Right atrium auricular region (tissue), 2 donors: Measurements from ENCODE around the gene AURKB. TPM values are rescaled to one million over a fixed set of nuclear protein-coding genes. Genes with fewer than 3 reads are reported as not detected.
A peak's percentile ranks its signal among the peaks of the same experiment; 100 is the strongest.
"Not testable (repeated sequence)": the region's sequence is repeated elsewhere in the genome, so short reads cannot be mapped to it uniquely, and the experiment has no call there.

Experiments used
- DNase-seq: peaks from one replicate; pipeline ENCODE4 v3.0.0-alpha.2; 2019; ENCODE audit warnings: low spot score
- H3K27ac ChIP-seq, 2 donors: fragments of 200-600 bp; sonication (generic); 1 replicate in 1 of 2; 2 replicates in 1 of 2; pipeline ENCODE4 v1.5.1; 2016 to 2019
- H3K27me3 ChIP-seq, 2 donors: fragments of 200-600 bp; sonication (generic); one replicate each; pipeline versions ENCODE4 v1.5.1 to v1.6.0; 2017 to 2019
- H3K36me3 ChIP-seq: fragments of 200-600 bp; sonication (generic); one replicate; pipeline ENCODE4 v1.5.1; 2016
- H3K4me1 ChIP-seq, 2 donors: fragments of 200-600 bp; sonication (generic); one replicate each; pipeline versions ENCODE4 v1.5.1 to v1.6.0; 2017 to 2019
- H3K4me3 ChIP-seq, 2 donors: fragments of 200-600 bp; sonication (generic); 1 replicate in 1 of 2; 2 replicates in 1 of 2; pipeline ENCODE4 v1.5.1; 2017 to 2019; ENCODE audit warnings: mild to moderate bottlenecking in 1 of 2, moderate library complexity in 1 of 2
- H3K9me3 ChIP-seq, 2 donors: fragments of 200-600 bp; sonication (generic); one replicate each; pipeline ENCODE4 v1.5.1; 2019
- total RNA-seq, 2 donors: library from RNA; depleted of rRNA; stranded (reverse); fragments of >200 nt; gene quantifications; one replicate each; pipeline ENCODE4 v1.1.0, GENCODE V29; 2016
- TF ChIP-seq, protein P1 (sequence below), 2 donors: fragments of 200-600 bp; sonication (generic); IDR thresholded peaks; one replicate each; pipeline ENCODE4 v1.5.1; 2019; ENCODE audit warnings: antibody characterized with exemption in 2 of 2

AURKB gene
- total RNA-seq, 2 donors from 2014 or later = 1.8 TPM; not detected in 1

DNA sequence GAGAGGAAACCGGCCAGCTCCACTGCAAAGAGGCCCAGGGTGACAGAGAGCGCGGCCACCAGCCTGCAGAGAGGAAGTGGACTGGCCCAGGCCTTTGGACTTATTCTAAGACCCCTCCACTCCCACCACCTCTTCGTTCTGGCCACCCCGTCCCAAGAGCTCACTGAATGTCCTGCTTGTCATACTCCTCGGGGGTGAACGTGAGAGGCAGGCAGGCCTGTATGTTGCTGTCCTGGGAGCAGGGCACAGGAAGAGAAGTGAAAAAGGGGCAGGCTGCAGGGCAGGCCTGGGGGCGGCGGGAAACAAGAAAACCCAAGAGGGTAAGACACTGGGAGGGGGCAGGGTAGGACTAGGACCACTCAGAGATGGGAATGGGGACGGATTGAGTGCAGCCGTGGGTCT, 34.6 kb downstream of the AURKB start:
- Histone ChIP-seq H3K4me1 (peaks cover 0 to 34% of the 10 kb centered on the region in 2 donors), H3K9me3 (no peaks in the 10 kb centered on the region), H3K4me3 (peak overlapping the region; percentile 49 to 67), H3K36me3 (no peaks in the 10 kb centered on the region), H3K27ac (peak overlapping the region; percentile 74), H3K27me3 (no peaks in the 10 kb centered on the region)
- DNase-seq = no peak
- TF ChIP-seq, protein P1, sequence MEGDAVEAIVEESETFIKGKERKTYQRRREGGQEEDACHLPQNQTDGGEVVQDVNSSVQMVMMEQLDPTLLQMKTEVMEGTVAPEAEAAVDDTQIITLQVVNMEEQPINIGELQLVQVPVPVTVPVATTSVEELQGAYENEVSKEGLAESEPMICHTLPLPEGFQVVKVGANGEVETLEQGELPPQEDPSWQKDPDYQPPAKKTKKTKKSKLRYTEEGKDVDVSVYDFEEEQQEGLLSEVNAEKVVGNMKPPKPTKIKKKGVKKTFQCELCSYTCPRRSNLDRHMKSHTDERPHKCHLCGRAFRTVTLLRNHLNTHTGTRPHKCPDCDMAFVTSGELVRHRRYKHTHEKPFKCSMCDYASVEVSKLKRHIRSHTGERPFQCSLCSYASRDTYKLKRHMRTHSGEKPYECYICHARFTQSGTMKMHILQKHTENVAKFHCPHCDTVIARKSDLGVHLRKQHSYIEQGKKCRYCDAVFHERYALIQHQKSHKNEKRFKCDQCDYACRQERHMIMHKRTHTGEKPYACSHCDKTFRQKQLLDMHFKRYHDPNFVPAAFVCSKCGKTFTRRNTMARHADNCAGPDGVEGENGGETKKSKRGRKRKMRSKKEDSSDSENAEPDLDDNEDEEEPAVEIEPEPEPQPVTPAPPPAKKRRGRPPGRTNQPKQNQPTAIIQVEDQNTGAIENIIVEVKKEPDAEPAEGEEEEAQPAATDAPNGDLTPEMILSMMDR (IDR thresholded peaks at IDR 0.05) = no peak

DNA sequence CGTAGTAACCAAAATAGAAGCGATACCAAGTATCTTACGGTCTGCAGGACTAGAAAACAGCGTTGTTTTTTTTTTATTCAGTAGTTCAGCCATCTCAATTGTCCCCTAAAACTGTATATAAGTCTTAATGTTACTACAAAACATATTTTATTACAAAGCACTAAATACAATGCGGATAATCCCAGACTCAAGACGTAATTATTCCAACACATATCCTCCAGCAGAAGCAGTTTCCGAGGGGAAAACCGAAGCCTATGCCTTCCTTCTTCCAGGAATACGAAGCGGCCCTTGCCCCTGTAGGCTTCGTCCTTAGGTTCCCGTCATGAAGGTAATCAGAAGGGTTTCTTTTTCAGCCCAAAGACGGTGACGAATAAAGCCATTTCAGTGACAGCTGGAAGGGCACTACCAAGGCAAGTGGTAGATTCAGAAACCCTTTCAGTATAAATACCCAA, 36.5 kb downstream of the AURKB start:
- DNase-seq = no peak
- TF ChIP-seq, protein P1 (IDR thresholded peaks at IDR 0.05) = no peak
- peaks cover 0 to 34% of the 10 kb centered on the region in 2 donors for H3K4me1 ChIP-seq

DNA sequence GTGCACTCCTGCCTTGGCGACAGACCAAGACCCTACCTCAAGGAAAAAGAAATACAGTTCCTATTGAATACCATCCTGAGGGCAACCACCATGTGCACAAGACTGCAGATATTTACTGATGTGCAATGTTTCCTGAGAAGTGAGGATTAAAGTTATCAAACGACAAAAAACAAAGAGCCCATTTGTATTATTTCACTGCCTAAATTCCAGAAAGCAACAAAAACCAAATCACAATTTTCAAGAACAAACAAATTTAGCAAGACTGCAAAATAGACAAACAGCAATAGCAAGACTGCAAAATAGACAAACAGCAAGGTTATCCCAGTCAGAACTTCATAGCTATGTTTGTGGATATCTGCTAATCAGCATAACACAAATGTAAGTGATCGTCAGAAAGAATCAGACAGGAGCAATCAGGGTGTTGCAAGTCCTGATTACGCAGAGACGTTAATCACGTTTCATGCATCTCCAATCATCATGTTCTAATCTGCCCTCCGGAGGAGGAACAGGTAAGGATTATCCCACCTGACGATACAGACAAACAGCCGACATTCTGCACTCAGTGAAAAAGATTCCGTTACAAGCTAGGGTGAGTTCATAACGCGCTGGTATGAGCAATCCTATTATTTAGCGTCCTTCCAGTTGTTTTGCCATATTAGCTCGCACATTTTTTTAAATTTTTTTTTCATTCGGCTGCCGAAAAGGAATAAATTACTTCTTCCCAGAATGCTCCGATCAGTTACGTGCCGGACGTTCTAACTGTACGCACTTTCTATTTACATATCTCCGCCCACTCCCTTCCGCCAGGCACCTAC, 37.1 kb downstream of the AURKB start:
- H3K27ac ChIP-seq = peak overlapping the region; percentile 80 to 88
- TF ChIP-seq, protein P1 (IDR thresholded peaks at IDR 0.05) = no peak
- H3K27me3 ChIP-seq = no peaks in the 10 kb centered on the region
- no peak for DNase-seq
- peak overlapping the region; percentile 16 to 45 for H3K4me3 ChIP-seq
- no peaks in the 10 kb centered on the region for H3K9me3 ChIP-seq
- no peaks in the 10 kb centered on the region for H3K36me3 ChIP-seq
- peaks cover 0 to 34% of the 10 kb centered on the region in 2 donors for H3K4me1 ChIP-seq

More for the DNA sequence above, 36.5 kb downstream of the AURKB start:
- H3K27ac ChIP-seq = peak overlapping the region; percentile 80 to 88
- H3K27me3 ChIP-seq = no peaks in the 10 kb centered on the region
- H3K4me3 ChIP-seq = peak overlapping the region; percentile 16 to 45
- no peaks in the 10 kb centered on the region for H3K36me3 ChIP-seq
- no peaks in the 10 kb centered on the region for H3K9me3 ChIP-seq

DNA sequence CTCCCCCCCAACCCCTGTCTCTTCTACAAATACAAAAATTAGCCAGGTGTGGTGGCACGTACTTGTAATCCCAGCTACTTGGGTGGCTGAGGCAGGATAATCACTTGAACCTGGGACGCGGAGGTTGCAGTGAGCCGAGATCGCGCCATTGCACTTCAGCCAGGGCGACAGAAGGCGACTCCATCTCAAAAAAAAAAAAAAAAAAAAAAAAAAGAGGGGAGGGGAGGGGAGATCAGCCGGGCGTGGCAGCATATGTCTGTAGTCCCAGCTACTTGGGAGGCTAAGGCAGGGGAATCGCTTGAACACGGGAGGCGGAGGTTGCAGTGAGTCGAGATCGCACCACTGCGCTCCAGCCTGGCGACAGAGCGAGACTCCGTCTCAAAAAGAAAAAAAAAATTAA, 40.2 kb downstream of the AURKB start:
- not testable (repeated sequence) for H3K4me3 ChIP-seq, DNase-seq, H3K27ac ChIP-seq, H3K9me3 ChIP-seq, H3K36me3 ChIP-seq, H3K27me3 ChIP-seq
- peaks cover 0 to 16% of the 10 kb centered on the region in 2 donors for H3K4me1 ChIP-seq

DNA sequence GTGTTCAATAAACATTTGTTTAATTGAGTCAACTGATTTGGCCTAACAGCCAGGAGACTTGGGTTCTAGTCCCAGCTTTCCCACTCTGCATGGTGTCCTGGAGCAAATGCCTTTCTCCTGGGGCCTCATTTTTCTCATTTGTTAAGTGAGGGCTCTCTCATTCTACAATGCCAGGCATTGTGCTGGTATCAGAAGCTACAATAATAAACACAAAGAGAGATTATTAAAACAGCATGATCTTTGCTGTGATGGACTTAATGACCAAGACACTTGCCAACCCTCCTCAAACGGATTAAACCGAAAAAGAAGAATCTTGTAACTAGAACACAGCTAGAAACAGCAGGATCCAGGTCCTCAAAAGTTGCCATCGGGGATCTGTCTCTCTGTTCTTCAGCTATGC, 42.8 kb downstream of the AURKB start:
- Histone ChIP-seq H3K4me1 (peaks cover 0 to 21% of the 10 kb centered on the region in 2 donors), H3K27ac (no peak overlapping the region), H3K36me3 (no peaks in the 10 kb centered on the region), H3K9me3 (no peaks in the 10 kb centered on the region), H3K27me3 (no peaks in the 10 kb centered on the region), H3K4me3 (no peak overlapping the region)
- no peak for DNase-seq
- TF ChIP-seq, protein P1 (IDR thresholded peaks at IDR 0.05) = no peak

DNA sequence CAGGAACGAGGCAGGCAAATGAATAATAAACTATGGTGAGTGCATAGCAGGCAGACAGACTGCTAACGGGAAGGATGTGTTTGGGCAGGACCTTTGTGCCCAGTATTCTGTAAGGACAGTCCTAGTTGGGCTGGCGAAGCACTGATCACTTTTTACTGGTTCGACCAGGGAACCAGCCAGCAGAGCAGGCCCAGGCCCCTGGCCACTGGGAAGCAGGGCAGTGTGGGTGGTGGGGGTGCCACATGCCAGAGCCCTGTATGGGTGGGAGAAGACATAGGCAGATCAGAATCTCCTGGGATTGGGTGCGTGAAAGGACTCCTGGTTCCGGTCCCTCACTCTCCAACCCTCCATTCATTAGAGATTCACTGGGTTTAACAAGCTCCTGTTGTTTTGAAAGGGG, 43.6 kb downstream of the AURKB start:
- no peak overlapping the region for H3K4me3 ChIP-seq
- no peaks in the 10 kb centered on the region for H3K36me3 ChIP-seq
- H3K27me3 ChIP-seq = no peaks in the 10 kb centered on the region
- peaks cover 0 to 24% of the 10 kb centered on the region in 2 donors for H3K4me1 ChIP-seq
- H3K9me3 ChIP-seq = no peaks in the 10 kb centered on the region
- TF ChIP-seq, protein P1 (IDR thresholded peaks at IDR 0.05) = no peak
- no peak overlapping the region for H3K27ac ChIP-seq
- no peak for DNase-seq
